ENCODE results near the gene NDUFB3.
"Not testable (repeated sequence)": the region's sequence is repeated elsewhere in the genome, so short reads cannot be mapped to it uniquely, and the experiment has no call there.

The NDUFB3 gene

GRCh38 chr2:201071479-201072200 is at the start of gene NDUFB3, which contains the start of gene HYCC2:
NDUFB3 (plus strand) TSS chr2:201072001; CDS start chr2:201078883, 6,882 bp downstream.
HYCC2 (minus strand) TSS chr2:201071671; CDS start chr2:201024009, 47,662 bp downstream.
- DNase-seq = peak; percentile 95 to 96 (median 95)

- DNase-seq = no peak
Measured at GRCh38 chr2:201024518-201024917, 47.3 kb upstream of the NDUFB3 start.

- not testable (repeated sequence) for DNase-seq
Measured at GRCh38 chr2:201034355-201034754, 37.4 kb upstream of the NDUFB3 start.

GRCh38 chr2:201038361-201038760 is 33.4 kb upstream of the NDUFB3 start:
- not testable (repeated sequence) for DNase-seq

- no peak for DNase-seq
Measured at GRCh38 chr2:201038855-201039254, 32.9 kb upstream of the NDUFB3 start.

- DNase-seq = no peak
Measured at GRCh38 chr2:201040867-201041628, 30.8 kb upstream of the NDUFB3 start.

GRCh38 chr2:201042451-201042850 is 29.4 kb upstream of the NDUFB3 start:
- not testable (repeated sequence) for DNase-seq

- not testable (repeated sequence) for DNase-seq
Measured at GRCh38 chr2:201043050-201043449, 28.8 kb upstream of the NDUFB3 start.

GRCh38 chr2:201046881-201047280 is 24.9 kb upstream of the NDUFB3 start:
- no peak for DNase-seq

- no peak for DNase-seq
Measured at GRCh38 chr2:201049455-201049854, 22.3 kb upstream of the NDUFB3 start.

GRCh38 chr2:201057087-201057521 is 14.7 kb upstream of the NDUFB3 start:
- DNase-seq = no peak

- no peak for DNase-seq
Measured at GRCh38 chr2:201057715-201058248, 14.0 kb upstream of the NDUFB3 start.

GRCh38 chr2:201058914-201059313 is 12.9 kb upstream of the NDUFB3 start:
- DNase-seq = no peak

- no peak for DNase-seq
Measured at GRCh38 chr2:201059961-201060755, 11.6 kb upstream of the NDUFB3 start.

GRCh38 chr2:201063516-201063915 is 8.3 kb upstream of the NDUFB3 start:
- DNase-seq = not testable (repeated sequence)

GRCh38 chr2:201064797-201065329 is 6.9 kb upstream of the NDUFB3 start:
- DNase-seq = no peak

- DNase-seq = peak in 1 of 3 donors; percentile 27
Measured at GRCh38 chr2:201070948-201071478, 788 bp upstream of the NDUFB3 start.

GRCh38 chr2:201072201-201072530 is 365 bp downstream of the NDUFB3 start:
- no peak for DNase-seq

- no peak for DNase-seq
Measured at GRCh38 chr2:201073071-201073470, 1.3 kb downstream of the NDUFB3 start.

GRCh38 chr2:201074996-201075395 is 3.2 kb downstream of the NDUFB3 start:
- DNase-seq = no peak

GRCh38 chr2:201084863-201085262 is 13.1 kb downstream of the NDUFB3 start:
- peak; percentile 73 to 85 (median 76) for DNase-seq

- DNase-seq = no peak
Measured at GRCh38 chr2:201090574-201090973, 18.8 kb downstream of the NDUFB3 start.

All from suppressor macrophage treated with lipopolysaccharide for 1 hour (primary cell).